Keratinocyte (primary cell): ENCODE measurements around the gene KLK8.

ENCODE experiments used
- EZH2 ChIP-seq: IDR thresholded peaks from one replicate; pipeline ENCODE4 v1.6.1; 2012; ENCODE audit warnings: inconsistent platforms, mild to moderate bottlenecking, low read length, moderate library complexity
- TF ChIP-seq, protein P1 (sequence below), 3 experiments: IDR thresholded peaks in 1 of 3; conservative IDR thresholded peaks in 1 of 3; optimal IDR thresholded peaks in 1 of 3; 2 replicates in 2 of 3; 3 replicates in 1 of 3; pipeline versions ENCODE3 to v1.5.1; 2011; ENCODE audit warnings: low read length in 3 of 3, mild to moderate bottlenecking in 3 of 3, moderate library complexity in 2 of 3, control low read depth in 1 of 3, inconsistent platforms in 1 of 3; ENCODE audit not compliant: insufficient read depth in 2 of 3; ENCODE audit errors: extremely low read depth in 1 of 3

DNA sequence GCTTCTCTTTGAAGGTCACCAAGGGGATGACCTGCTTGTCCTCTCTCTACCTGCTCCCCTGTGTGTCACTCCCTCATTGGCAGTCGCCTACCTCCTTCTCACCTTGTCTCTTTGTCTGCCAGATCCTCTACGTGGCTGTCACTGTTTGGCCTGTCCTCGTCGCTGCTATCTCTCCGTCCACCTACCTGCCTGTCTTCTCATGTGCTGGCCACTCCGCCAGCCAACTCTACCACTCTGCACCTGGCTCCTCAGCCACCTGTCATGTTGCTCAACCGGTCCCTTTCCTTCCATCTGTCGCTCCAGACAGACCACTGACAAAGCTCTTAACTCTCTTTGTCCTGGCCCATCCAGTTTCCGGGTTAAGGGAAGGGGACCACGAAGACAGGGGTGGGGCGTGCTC lies 33.3 kb upstream of the KLK8 start, which contains the start of gene KLK12:
- TF ChIP-seq, protein P1, sequence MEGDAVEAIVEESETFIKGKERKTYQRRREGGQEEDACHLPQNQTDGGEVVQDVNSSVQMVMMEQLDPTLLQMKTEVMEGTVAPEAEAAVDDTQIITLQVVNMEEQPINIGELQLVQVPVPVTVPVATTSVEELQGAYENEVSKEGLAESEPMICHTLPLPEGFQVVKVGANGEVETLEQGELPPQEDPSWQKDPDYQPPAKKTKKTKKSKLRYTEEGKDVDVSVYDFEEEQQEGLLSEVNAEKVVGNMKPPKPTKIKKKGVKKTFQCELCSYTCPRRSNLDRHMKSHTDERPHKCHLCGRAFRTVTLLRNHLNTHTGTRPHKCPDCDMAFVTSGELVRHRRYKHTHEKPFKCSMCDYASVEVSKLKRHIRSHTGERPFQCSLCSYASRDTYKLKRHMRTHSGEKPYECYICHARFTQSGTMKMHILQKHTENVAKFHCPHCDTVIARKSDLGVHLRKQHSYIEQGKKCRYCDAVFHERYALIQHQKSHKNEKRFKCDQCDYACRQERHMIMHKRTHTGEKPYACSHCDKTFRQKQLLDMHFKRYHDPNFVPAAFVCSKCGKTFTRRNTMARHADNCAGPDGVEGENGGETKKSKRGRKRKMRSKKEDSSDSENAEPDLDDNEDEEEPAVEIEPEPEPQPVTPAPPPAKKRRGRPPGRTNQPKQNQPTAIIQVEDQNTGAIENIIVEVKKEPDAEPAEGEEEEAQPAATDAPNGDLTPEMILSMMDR (optimal IDR thresholded peaks at IDR 0.05 in 1 of 3, IDR thresholded peaks at IDR 0.05 in 1 of 3, conservative IDR thresholded peaks at IDR 0.05 in 1 of 3; ENCODE audit: extremely low read depth in 1 of 3, insufficient read depth in 2 of 3, low read length in 3 of 3), result no peak
- TF ChIP-seq EZH2, result no peak
